Small intestine (tissue), 16 donors: ENCODE measurements around the gene ISCU. TPM values are rescaled to one million over a fixed set of nuclear protein-coding genes. Genes with fewer than 3 reads are reported as not detected.
A peak's percentile ranks its signal among the peaks of the same experiment; 100 is the strongest.

ENCODE experiments used
- DNase-seq, 2 donors: peaks; one replicate each; pipeline versions ENCODE4 v3.0.0 to v3.0.0-alpha.2; 2013
- FAIRE-seq: peaks from 2 replicates; lab custom pipeline; 2012; peaks lifted over from hg19 to GRCh38; lab: Jason Lieb, UNC
- H3K27ac ChIP-seq, 3 donors: one replicate each; pipeline ENCODE4 v1.5.1; 2013; ENCODE audit warnings: low read length in 2 of 3, mild to moderate bottlenecking in 2 of 3, control low read depth in 1 of 3, inconsistent platforms in 1 of 3, low read depth in 1 of 3, moderate library complexity in 1 of 3
- H3K27me3 ChIP-seq, 3 donors: one replicate each; pipeline ENCODE4 v1.6.1; 2013; ENCODE audit warnings: low read length in 3 of 3, inconsistent platforms in 1 of 3; ENCODE audit not compliant: control insufficient read depth in 3 of 3, insufficient read depth in 3 of 3
- H3K36me3 ChIP-seq, 3 donors: one replicate each; pipeline ENCODE4 v1.6.1; 2013; ENCODE audit warnings: low read length in 3 of 3, inconsistent platforms in 1 of 3, low read depth in 1 of 3, mild to moderate bottlenecking in 1 of 3, moderate library complexity in 1 of 3; ENCODE audit not compliant: control insufficient read depth in 3 of 3, insufficient read depth in 2 of 3
- H3K4me1 ChIP-seq, 3 donors: one replicate each; pipeline ENCODE4 v1.6.1; 2013; ENCODE audit warnings: low read length in 2 of 3, inconsistent platforms in 1 of 3, low read depth in 1 of 3, mild to moderate bottlenecking in 1 of 3, moderate library complexity in 1 of 3; ENCODE audit not compliant: control insufficient read depth in 3 of 3, insufficient read depth in 2 of 3
- H3K4me3 ChIP-seq, 3 donors: one replicate each; pipeline ENCODE4 v1.5.1; 2013; ENCODE audit warnings: low read length in 3 of 3, control low read depth in 1 of 3, inconsistent platforms in 1 of 3, low read depth in 1 of 3, mild to moderate bottlenecking in 1 of 3, moderate library complexity in 1 of 3
- H3K9me3 ChIP-seq, 2 donors: one replicate each; pipeline ENCODE4 v1.6.1; 2013; ENCODE audit warnings: low read depth in 1 of 2, low read length in 1 of 2; ENCODE audit not compliant: control insufficient read depth in 2 of 2, insufficient read depth in 1 of 2
- WGBS, 3 donors: extraction: QIAGEN DNeasy Blood & Tissue Kit; methylation state at CpG; one replicate each; pipeline ENCODE4 v1.1.7; 2013; 5-methylcytosine and 5-hydroxymethylcytosine counted together
- long read RNA-seq, 10 donors: transcript quantifications; one replicate each; lab custom pipeline, GENCODE V29; 2026
- polyA plus RNA-seq, 4 donors: library from polyadenylated mRNA; stranded (reverse) in 3 of 4; unstranded in 1 of 4; fragments of 200-250 nt in 3 of 4; fragments of 120-200 nt in 1 of 4; gene quantifications; one replicate each; pipeline versions ENCODE4 v1.2.1 to v1.2.3, GENCODE V29; 2013
- donor health status: healthy with polysubstance abuse.
- donor health status: control.
- donor health status: control.
- donor health status: Bipolar disorder and iron deficiency.
- donor health status: healthy.

ISCU gene
- polyA plus RNA-seq, result 100 to 1,000 TPM; 102 to 178 (median 132) TPM
- long read RNA-seq, donor 1, transcript ISCU-201 (5 exons, 994 nt), result major isoform, 103 of 185 reads
- long read RNA-seq, donor 1, partial matches to known transcripts, result 79 of 185 reads
- long read RNA-seq, donor 1, other reads (novel, unspliced or antisense), result 0 of 185 reads
- long read RNA-seq, donor 2, transcript ISCU-201 (5 exons, 994 nt), result major isoform, 18 of 19 reads
- long read RNA-seq, donor 2, partial matches to known transcripts, result 0 of 19 reads
- long read RNA-seq, donor 2, other reads (novel, unspliced or antisense), result 0 of 19 reads
- long read RNA-seq, donor 3, transcript ISCU-201 (5 exons, 994 nt), result major isoform, 37 of 50 reads
- long read RNA-seq, donor 3, partial matches to known transcripts, result 13 of 50 reads
- long read RNA-seq, donor 3, other reads (novel, unspliced or antisense), result 0 of 50 reads
- long read RNA-seq, donor 4, partial matches to known transcripts, result 0 of 2 reads
- long read RNA-seq, donor 4, other reads (novel, unspliced or antisense), result 0 of 2 reads
- long read RNA-seq, donor 5, transcript ISCU-201 (5 exons, 994 nt), result major isoform, 18 of 19 reads
- long read RNA-seq, donor 5, partial matches to known transcripts, result 0 of 19 reads
- long read RNA-seq, donor 5, other reads (novel, unspliced or antisense), result 0 of 19 reads
- long read RNA-seq, donor 6, transcript ISCU-201 (5 exons, 994 nt), result major isoform, 39 of 55 reads
- long read RNA-seq, donor 6, partial matches to known transcripts, result 13 of 55 reads
- long read RNA-seq, donor 6, other reads (novel, unspliced or antisense), result 0 of 55 reads
- long read RNA-seq, donor 7, result 0 reads
- long read RNA-seq, donor 8, transcript ISCU-201 (5 exons, 994 nt), result major isoform, 5 of 5 reads
- long read RNA-seq, donor 8, partial matches to known transcripts, result 0 of 5 reads
- long read RNA-seq, donor 8, other reads (novel, unspliced or antisense), result 0 of 5 reads
- long read RNA-seq, donor 9, transcript ISCU-201 (5 exons, 994 nt), result major isoform, 8 of 8 reads
- long read RNA-seq, donor 9, partial matches to known transcripts, result 0 of 8 reads
- long read RNA-seq, donor 9, other reads (novel, unspliced or antisense), result 0 of 8 reads
- long read RNA-seq, donor 10, transcript ISCU-201 (5 exons, 994 nt), result major isoform, 61 of 80 reads
- long read RNA-seq, donor 10, partial matches to known transcripts, result 16 of 80 reads
- long read RNA-seq, donor 10, other reads (novel, unspliced or antisense), result 0 of 80 reads

GRCh38 chr12:108562348-108563135 is at the start of gene ISCU:
Gene ISCU (plus strand): TSS chr12:108562596. CDS start chr12:108562623, 27 bp downstream.
- Histone ChIP-seq H3K4me1 (peaks cover 6 to 18% (median 12%) of the 10 kb centered on the region in 3 donors), H3K9me3 (no peaks in the 10 kb centered on the region), H3K4me3 (peak within 1 kb of the TSS; percentile 64 to 99 (median 75)), H3K36me3 (peaks cover 11 to 33% (median 15%) of the 10 kb centered on the region in 3 donors), H3K27me3 (no peaks in the 10 kb centered on the region), H3K27ac (peak within 1 kb of the TSS; percentile 82 to 96 (median 90))
- FAIRE-seq (no peak), DNase-seq (peak; percentile 97 to 100)
- WGBS, 3 donors, result 0 to 1% (median 1%) methylated on average over 56 to 72 of the region's 72 CpGs

- H3K27ac ChIP-seq, result no peak overlapping the region
- no peak for DNase-seq
- WGBS, 3 donors, result 27 to 28% (median 28%) methylated on average over 19 of the region's 19 CpGs
Measured at GRCh38 chr12:108514468-108514972, 47.9 kb upstream of the ISCU start.

GRCh38 chr12:108514973-108515814 is 47.2 kb upstream of the ISCU start, which contains the start of gene FICD:
Gene FICD (plus strand): TSS chr12:108515277. CDS start chr12:108516973, 1,696 bp downstream.
- Histone ChIP-seq H3K36me3 (peaks cover 2 to 31% (median 7%) of the 10 kb centered on the region in 3 donors), H3K9me3 (no peaks in the 10 kb centered on the region), H3K27ac (peak within 1 kb of the TSS in 2 of 3 donors; percentile 25 to 75), H3K4me1 (peaks cover 0 to 5% (median 2%) of the 10 kb centered on the region in 3 donors), H3K27me3 (no peaks in the 10 kb centered on the region), H3K4me3 (peak within 1 kb of the TSS; percentile 72 to 88 (median 83))
- FAIRE-seq, result peak; percentile 62
- WGBS, 3 donors, result 1% methylated on average over 56 to 67 of the region's 67 CpGs
- peak; percentile 99 to 100 for DNase-seq

More at GRCh38 chr12:108514468-108514972, 47.9 kb upstream of the ISCU start:
- Histone ChIP-seq H3K36me3 (peaks cover 2 to 26% (median 3%) of the 10 kb centered on the region in 3 donors), H3K9me3 (no peaks in the 10 kb centered on the region), H3K27me3 (no peaks in the 10 kb centered on the region), H3K4me1 (peaks cover 0 to 5% (median 2%) of the 10 kb centered on the region in 3 donors), H3K4me3 (peak overlapping the region in 2 of 3 donors; percentile 9 to 83)
- FAIRE-seq, result no peak

- WGBS, 3 donors, result 37 to 58% (median 44%) methylated on average over 5 of the region's 5 CpGs
- Histone ChIP-seq H3K36me3 (peaks cover 2 to 34% (median 7%) of the 10 kb centered on the region in 3 donors), H3K9me3 (no peaks in the 10 kb centered on the region), H3K27ac (no peak overlapping the region), H3K4me3 (peak overlapping the region; percentile 72 to 88 (median 83)), H3K4me1 (peaks cover 0 to 5% (median 2%) of the 10 kb centered on the region in 3 donors), H3K27me3 (no peaks in the 10 kb centered on the region)
- peak in 1 of 2 donors; percentile 9 for DNase-seq
- no peak for FAIRE-seq
Measured at GRCh38 chr12:108515916-108516315, 46.5 kb upstream of the ISCU start.

- DNase-seq (no peak), FAIRE-seq (no peak)
- no peak overlapping the region for H3K4me3 ChIP-seq
- peaks cover 2 to 38% (median 10%) of the 10 kb centered on the region in 3 donors for H3K36me3 ChIP-seq
- no peak overlapping the region for H3K27ac ChIP-seq
- H3K9me3 ChIP-seq, result no peaks in the 10 kb centered on the region
- no peaks in the 10 kb centered on the region for H3K27me3 ChIP-seq
- H3K4me1 ChIP-seq, result peaks cover 0 to 5% (median 2%) of the 10 kb centered on the region in 3 donors
- WGBS, 3 donors, result 86 to 89% (median 87%) methylated on average over 23 of the region's 23 CpGs
Measured at GRCh38 chr12:108516511-108517275, 45.7 kb upstream of the ISCU start.

GRCh38 chr12:108517288-108518100 is 44.9 kb upstream of the ISCU start:
- H3K36me3 ChIP-seq, result peaks cover 6 to 39% (median 10%) of the 10 kb centered on the region in 3 donors
- peaks cover 0 to 5% (median 2%) of the 10 kb centered on the region in 3 donors for H3K4me1 ChIP-seq
- H3K4me3 ChIP-seq, result no peak overlapping the region
- no peaks in the 10 kb centered on the region for H3K9me3 ChIP-seq
- H3K27ac ChIP-seq, result no peak overlapping the region
- no peaks in the 10 kb centered on the region for H3K27me3 ChIP-seq
- 89 to 92% (median 90%) methylated on average over 12 of the region's 12 CpGs for WGBS, 3 donors
- no peak for DNase-seq
- FAIRE-seq, result no peak
